ENCODE measurements around the gene RSBN1L.

- TF ChIP-seq CTCF (IDR thresholded peaks at IDR 0.05) (no peak), POLR2A (IDR thresholded peaks at IDR 0.05) (no peak)
Observed at GRCh38 chr7:77778535-77778934, 82.3 kb downstream of the RSBN1L start.

All from thyroid gland (tissue), 4 donors.